Measurements from ENCODE around the gene SKP1. TPM values are rescaled to one million over a fixed set of nuclear protein-coding genes. Genes with fewer than 3 reads are reported as not detected.

Gene SKP1
- total and polyA plus RNA-seq, 9 of the 15 experiments (the other 6 are each of a cell fraction or from before 2014, with no cell fraction given), result 301 to 2,109 (median 639) TPM

DNA sequence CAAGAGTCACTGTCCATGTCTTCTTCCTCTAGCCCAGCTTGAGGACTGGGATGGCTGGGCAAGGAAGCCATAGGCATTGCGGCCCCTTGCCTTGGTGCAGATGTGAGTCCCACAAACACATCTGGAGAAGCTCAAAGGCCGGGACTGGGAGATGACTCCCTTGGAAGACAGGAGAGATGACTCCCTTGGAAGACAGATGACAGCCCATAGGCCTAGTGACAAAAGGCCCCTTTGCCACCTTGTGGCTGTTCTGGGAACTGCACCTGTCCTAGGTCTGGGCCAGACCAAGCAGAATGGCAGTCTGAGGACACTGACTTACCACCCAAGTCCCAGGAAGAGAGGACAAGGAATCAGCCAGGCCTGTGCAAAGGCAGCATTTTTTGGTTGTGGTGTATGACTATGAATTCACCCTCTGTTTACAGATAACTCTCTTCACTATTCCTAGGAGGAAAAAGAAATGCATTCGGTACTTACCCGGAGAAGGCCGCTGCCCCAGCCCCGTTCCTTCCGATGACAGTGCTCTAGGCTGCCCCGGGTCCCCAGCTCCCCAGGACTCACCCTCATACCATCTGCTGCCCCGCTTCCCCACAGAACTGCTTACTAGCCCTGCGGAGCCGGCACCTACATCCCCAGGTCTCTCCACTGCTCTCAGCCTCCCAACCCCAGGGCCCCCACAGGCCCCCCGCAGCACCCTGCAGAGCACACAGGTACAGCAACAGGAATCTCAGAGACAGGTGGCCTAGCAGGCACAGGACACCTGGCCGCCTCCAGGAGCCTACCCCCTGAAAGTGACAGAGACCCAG lies 30.8 kb downstream of the SKP1 start (continued):
- TF ChIP-seq, protein P1, sequence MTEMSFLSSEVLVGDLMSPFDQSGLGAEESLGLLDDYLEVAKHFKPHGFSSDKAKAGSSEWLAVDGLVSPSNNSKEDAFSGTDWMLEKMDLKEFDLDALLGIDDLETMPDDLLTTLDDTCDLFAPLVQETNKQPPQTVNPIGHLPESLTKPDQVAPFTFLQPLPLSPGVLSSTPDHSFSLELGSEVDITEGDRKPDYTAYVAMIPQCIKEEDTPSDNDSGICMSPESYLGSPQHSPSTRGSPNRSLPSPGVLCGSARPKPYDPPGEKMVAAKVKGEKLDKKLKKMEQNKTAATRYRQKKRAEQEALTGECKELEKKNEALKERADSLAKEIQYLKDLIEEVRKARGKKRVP (CRISPR knock-in tag; IDR thresholded peaks at IDR 0.05), result no peak
- no peak for TF ChIP-seq ZC3H11A (IDR thresholded peaks at IDR 0.05; ENCODE audit: low read depth, low read length)
- TF ChIP-seq, protein P2, sequence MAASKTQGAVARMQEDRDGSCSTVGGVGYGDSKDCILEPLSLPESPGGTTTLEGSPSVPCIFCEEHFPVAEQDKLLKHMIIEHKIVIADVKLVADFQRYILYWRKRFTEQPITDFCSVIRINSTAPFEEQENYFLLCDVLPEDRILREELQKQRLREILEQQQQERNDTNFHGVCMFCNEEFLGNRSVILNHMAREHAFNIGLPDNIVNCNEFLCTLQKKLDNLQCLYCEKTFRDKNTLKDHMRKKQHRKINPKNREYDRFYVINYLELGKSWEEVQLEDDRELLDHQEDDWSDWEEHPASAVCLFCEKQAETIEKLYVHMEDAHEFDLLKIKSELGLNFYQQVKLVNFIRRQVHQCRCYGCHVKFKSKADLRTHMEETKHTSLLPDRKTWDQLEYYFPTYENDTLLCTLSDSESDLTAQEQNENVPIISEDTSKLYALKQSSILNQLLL (CRISPR knock-in tag; IDR thresholded peaks at IDR 0.05; ENCODE audit: borderline replicate concordance), result no peak
- TF ChIP-seq DIDO1 (tag; IDR thresholded peaks at IDR 0.05; ENCODE audit: low read depth), result no peak
- no peak for TF ChIP-seq SMAD1 (IDR thresholded peaks at IDR 0.05; ENCODE audit: low read depth, low read length, partially characterized antibody)
- TF ChIP-seq SMC3 (conservative IDR thresholded peaks at IDR 0.05; ENCODE audit: insufficient read depth, low read depth, low read length), result peak; percentile 67
- TF ChIP-seq HNRNPK (IDR thresholded peaks at IDR 0.05; ENCODE audit: low read depth, low read length, poor library complexity, severe bottlenecking), result no peak
- no peak for TF ChIP-seq SMAD4 (CRISPR knock-in tag; conservative IDR thresholded peaks at IDR 0.05)
- TF ChIP-seq CTCF (IDR thresholded peaks at IDR 0.05 in 2 of 3, conservative IDR thresholded peaks at IDR 0.05 in 1 of 3; ENCODE audit: insufficient read depth in 2 of 3, low read depth in 1 of 3, low read length in 3 of 3), result peak; percentile 85 to 93 (median 92)
- TF ChIP-seq MAFG (tag; conservative IDR thresholded peaks at IDR 0.05), result no peak
- peak in 1 of 3 experiments; percentile 27 for TF ChIP-seq YY1 (IDR thresholded peaks at IDR 0.05; ENCODE audit: borderline replicate concordance in 1 of 3, control insufficient read depth in 1 of 3, extremely low read depth in 1 of 3, insufficient read depth in 3 of 3, insufficient read length in 1 of 3, insufficient replicate concordance in 2 of 3, low read depth in 1 of 3, low read length in 2 of 3)

Measured in K562 (cell line).